Stimulated activated CD4-positive, alpha-beta T cell treated with anti-CD3 and anti-CD28 coated beads, Interleukin-2, amount 100 ng/mL, for 4 hours (primary cell): Measurements from ENCODE around the gene FRMD4A.
"Not testable (repeated sequence)": the region's sequence is repeated elsewhere in the genome, so short reads cannot be mapped to it uniquely, and the experiment has no call there.

Source experiments
- DNase-seq: peaks from one replicate; pipeline ENCODE4 v3.0.0-alpha.2; 2020; ENCODE audit warnings: low read depth

Gene FRMD4A

GRCh38 chr10:13877154-13877909, 453.4 kb downstream of the FRMD4A start:
- no peak for DNase-seq

- DNase-seq, result no peak
Observed at GRCh38 chr10:13873196-13873595, 457.5 kb downstream of the FRMD4A start.

GRCh38 chr10:13872411-13872810, 458.3 kb downstream of the FRMD4A start:
- no peak for DNase-seq

- DNase-seq, result no peak
Observed at GRCh38 chr10:13871776-13872175, 458.9 kb downstream of the FRMD4A start.

GRCh38 chr10:13871011-13871410, 459.7 kb downstream of the FRMD4A start:
- DNase-seq, result no peak

GRCh38 chr10:13869295-13869664, 461.4 kb downstream of the FRMD4A start:
- no peak for DNase-seq

GRCh38 chr10:13868528-13869294, 462.0 kb downstream of the FRMD4A start:
- DNase-seq, result no peak

GRCh38 chr10:13867822-13868221, 462.9 kb downstream of the FRMD4A start:
- no peak for DNase-seq

- DNase-seq, result no peak
Observed at GRCh38 chr10:13865758-13866491, 464.8 kb downstream of the FRMD4A start.

- not testable (repeated sequence) for DNase-seq
Observed at GRCh38 chr10:13865220-13865619, 465.5 kb downstream of the FRMD4A start.

- DNase-seq, result no peak
Observed at GRCh38 chr10:13862546-13863233, 468.0 kb downstream of the FRMD4A start.

- DNase-seq, result no peak
Observed at GRCh38 chr10:13860886-13861285, 469.8 kb downstream of the FRMD4A start.

GRCh38 chr10:13859979-13860654, 470.6 kb downstream of the FRMD4A start:
- no peak for DNase-seq

- no peak for DNase-seq
Observed at GRCh38 chr10:13858709-13859108, 472.0 kb downstream of the FRMD4A start.

GRCh38 chr10:13857451-13857850, 473.3 kb downstream of the FRMD4A start:
- DNase-seq, result no peak

GRCh38 chr10:13853854-13854253, 476.9 kb downstream of the FRMD4A start:
- DNase-seq, result no peak

GRCh38 chr10:13852872-13853271, 477.9 kb downstream of the FRMD4A start:
- DNase-seq, result no peak

GRCh38 chr10:13851906-13852305, 478.8 kb downstream of the FRMD4A start:
- DNase-seq, result no peak

GRCh38 chr10:13848520-13849445, 481.9 kb downstream of the FRMD4A start:
- no peak for DNase-seq

- no peak for DNase-seq
Observed at GRCh38 chr10:13847201-13847631, 483.5 kb downstream of the FRMD4A start.
